ENCODE measurements around the gene NRP2. TPM values are rescaled to one million over a fixed set of nuclear protein-coding genes. Genes with fewer than 3 reads are reported as not detected.

Gene NRP2
- total RNA-seq, 1 donor from 2014 or later, result 137 TPM

- DNase-seq (ENCODE audit: low read depth in 2 of 2), result peak; percentile 31 to 51
Measured at GRCh38 chr2:205686056-205686782, 3.9 kb downstream of the NRP2 start.

- DNase-seq (ENCODE audit: low read depth in 2 of 2), result peak; percentile 41 to 71
Measured at GRCh38 chr2:205686783-205687640, 4.7 kb downstream of the NRP2 start.

GRCh38 chr2:205687641-205687956 lies 5.3 kb downstream of the NRP2 start:
- peak in 1 of 2 donors; percentile 37 for DNase-seq (ENCODE audit: low read depth in 2 of 2)

- DNase-seq (ENCODE audit: low read depth in 2 of 2), result peak; percentile 57 to 77
Measured at GRCh38 chr2:205688417-205689200, 6.3 kb downstream of the NRP2 start.

GRCh38 chr2:205689820-205690219 lies 7.5 kb downstream of the NRP2 start:
- DNase-seq (ENCODE audit: low read depth in 2 of 2), result peak in 1 of 2 donors; percentile 3

GRCh38 chr2:205692104-205692503 lies 9.8 kb downstream of the NRP2 start:
- peak in 1 of 2 donors; percentile 30 for DNase-seq (ENCODE audit: low read depth in 2 of 2)

- DNase-seq (ENCODE audit: low read depth in 2 of 2), result no peak
Measured at GRCh38 chr2:205694256-205694655, 12.0 kb downstream of the NRP2 start.

GRCh38 chr2:205695460-205695991 lies 13.2 kb downstream of the NRP2 start:
- peak in 1 of 2 donors; percentile 8 for DNase-seq (ENCODE audit: low read depth in 2 of 2)

GRCh38 chr2:205696331-205696926 lies 14.1 kb downstream of the NRP2 start:
- peak; percentile 22 to 78 for DNase-seq (ENCODE audit: low read depth in 2 of 2)

GRCh38 chr2:205696927-205697441 lies 14.7 kb downstream of the NRP2 start:
- DNase-seq (ENCODE audit: low read depth in 2 of 2), result peak in 1 of 2 donors; percentile 2

- peak; percentile 37 to 85 for DNase-seq (ENCODE audit: low read depth in 2 of 2)
Measured at GRCh38 chr2:205698286-205699268, 16.3 kb downstream of the NRP2 start.

- DNase-seq (ENCODE audit: low read depth in 2 of 2), result no peak
Measured at GRCh38 chr2:205699515-205700289, 17.4 kb downstream of the NRP2 start.

GRCh38 chr2:205700331-205701132 lies 18.2 kb downstream of the NRP2 start:
- DNase-seq (ENCODE audit: low read depth in 2 of 2), result peak; percentile 48 to 79

GRCh38 chr2:205701509-205701908 lies 19.2 kb downstream of the NRP2 start:
- peak in 1 of 2 donors; percentile 27 for DNase-seq (ENCODE audit: low read depth in 2 of 2)

- DNase-seq (ENCODE audit: low read depth in 2 of 2), result peak in 1 of 2 donors; percentile 40
Measured at GRCh38 chr2:205702576-205702975, 20.3 kb downstream of the NRP2 start.

GRCh38 chr2:205703471-205704126 lies 21.3 kb downstream of the NRP2 start:
- peak in 1 of 2 donors; percentile 33 for DNase-seq (ENCODE audit: low read depth in 2 of 2)

- peak in 1 of 2 donors; percentile 61 for DNase-seq (ENCODE audit: low read depth in 2 of 2)
Measured at GRCh38 chr2:205704127-205704741, 21.9 kb downstream of the NRP2 start.
